OCI-LY7 (cell line): ENCODE data around the gene CLRN3. TPM values are rescaled to one million over a fixed set of nuclear protein-coding genes. Genes with fewer than 3 reads are reported as not detected.

Experiments
- BruUV-seq: library from RNA; stranded (reverse); fragments of 400-500 nt; replicated peaks from 2 replicates; lab custom pipeline; 2021; lab: Mats Ljungman, UMichigan
- CTCF ChIA-PET: fragments of 300-600 bp; sonication (Branson Sonifier 250); formaldehyde crosslinking; loops from one replicate; lab custom pipeline; 2022; ENCODE audit warnings: antibody characterized with exemption; ENCODE audit not compliant: unreplicated experiment; lab: Charles Lee
- POLR2A ChIA-PET: fragments of 300-600 bp; sonication (Branson Sonifier 250); formaldehyde crosslinking; loops from one replicate; lab custom pipeline; 2022; ENCODE audit warnings: antibody characterized with exemption; lab: Charles Lee
- DNase-seq: peaks from one replicate; pipeline ENCODE4 v3.0.0-alpha.2; 2015; ENCODE audit warnings: low spot score
- H2AFZ ChIP-seq: fragments of 200-600 bp; sonication (generic), shearing (Covaris generic); 2 replicates; pipeline ENCODE4 v1.6.1; 2014; ENCODE audit warnings: mild to moderate bottlenecking, antibody characterized with exemption, low read length, moderate library complexity
- H3K27ac ChIP-seq: fragments of 200-600 bp; sonication (generic); 2 replicates; pipeline ENCODE4 v1.5.1; 2014; ENCODE audit warnings: mixed run types, low read depth, mild to moderate bottlenecking, moderate library complexity, low read length, inconsistent platforms; ENCODE audit not compliant: poor library complexity, severe bottlenecking
- H3K36me3 ChIP-seq: fragments of 200-600 bp; sonication (generic); 2 replicates; pipeline ENCODE4 v1.6.1; 2014; ENCODE audit warnings: mild to moderate bottlenecking, antibody characterized with exemption, low read length, moderate library complexity, mixed read lengths; ENCODE audit not compliant: insufficient read depth
- H3K4me1 ChIP-seq: fragments of 200-600 bp; sonication (generic); 2 replicates; pipeline ENCODE4 v1.5.1; 2014; ENCODE audit warnings: mild to moderate bottlenecking, low read length; ENCODE audit not compliant: insufficient read depth, poor library complexity, severe bottlenecking
- H3K4me2 ChIP-seq: fragments of 200-600 bp; sonication (generic); 2 replicates; pipeline ENCODE4 v1.6.1; 2014; ENCODE audit warnings: mild to moderate bottlenecking, low read length
- H3K4me3 ChIP-seq: fragments of 200-600 bp; sonication (generic); 2 replicates; pipeline ENCODE4 v1.5.1; 2014; ENCODE audit warnings: mild to moderate bottlenecking, low read depth, low read length; ENCODE audit not compliant: poor library complexity, severe bottlenecking
- H3K79me2 ChIP-seq: fragments of 200-600 bp; sonication (generic); 2 replicates; pipeline ENCODE4 v1.6.1; 2016; ENCODE audit warnings: low read depth, mild to moderate bottlenecking, low read length, moderate library complexity, mixed read lengths; ENCODE audit not compliant: insufficient read depth
- H3K9me2 ChIP-seq: fragments of 200-600 bp; sonication (generic); 2 replicates; pipeline ENCODE4 v1.6.1; 2016; ENCODE audit warnings: mild to moderate bottlenecking, low read length, mixed read lengths; ENCODE audit not compliant: insufficient read depth
- H3K9me3 ChIP-seq: fragments of 200-600 bp; sonication (generic); 2 replicates; pipeline ENCODE4 v1.6.1; 2014; ENCODE audit warnings: mild to moderate bottlenecking, mixed run types, low read length, mixed read lengths
- H4K20me1 ChIP-seq: fragments of 200-600 bp; sonication (generic); 2 replicates; pipeline ENCODE4 v1.6.1; 2014; ENCODE audit warnings: mild to moderate bottlenecking, antibody characterized with exemption, low read length, moderate library complexity, mixed read lengths; ENCODE audit not compliant: insufficient read depth
- EZH2phosphoT487 ChIP-seq: fragments of 200-600 bp; sonication (generic); IDR thresholded peaks from 2 replicates; pipeline ENCODE4 v1.6.1; 2018; ENCODE audit warnings: low read depth, borderline replicate concordance, mild to moderate bottlenecking, mixed run types, antibody characterized with exemption, low read length, moderate library complexity, mixed read lengths
- intact Hi-C: fragments of 100-400 bp; cut with micrococcal nuclease; formaldehyde crosslinking; loops from one replicate; pipeline ENCODE4 v1.10.0; 2022; ENCODE audit not compliant: unreplicated experiment
- total RNA-seq, 2 experiments: library from RNA; depleted of rRNA in 1 of 2; stranded (reverse); fragments of >200 nt in 1 of 2; shearing (Covaris generic) in 1 of 2; gene quantifications; 2 replicates each; pipeline ENCODE4 v1.2.3, GENCODE V29; 2014 to 2022
- TF ChIP-seq, protein P1 (sequence below): fragments of 200-600 bp; sonication (generic); conservative IDR thresholded peaks from 2 replicates; pipeline ENCODE4 v1.5.1; 2014; ENCODE audit warnings: mild to moderate bottlenecking, antibody characterized with exemption, low read length, moderate library complexity, mixed read lengths

CLRN3 gene
- total RNA-seq, 2 experiments from 2014 or later, result not detected

DNA sequence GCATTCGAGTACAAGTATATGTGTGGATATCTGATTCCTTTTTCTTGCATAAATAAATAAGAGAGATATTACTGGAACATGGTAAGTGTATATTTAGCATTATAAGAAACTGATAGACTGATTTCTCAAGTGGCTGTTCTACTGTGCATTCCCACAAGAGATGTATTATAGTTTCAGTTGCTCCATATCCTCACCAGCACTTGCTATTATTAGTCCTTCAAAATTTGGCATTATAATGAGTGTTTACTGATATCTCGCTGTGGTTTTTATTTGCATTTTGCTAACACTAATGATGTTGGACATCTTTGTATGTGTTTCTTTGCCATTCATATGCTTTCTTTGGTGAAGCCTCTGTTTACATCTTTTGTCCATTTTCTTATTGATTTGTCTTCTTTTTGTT lies 4.4 kb upstream of the CLRN3 start:
- H3K79me2 ChIP-seq, result no peaks in the 10 kb centered on the region
- ChIA-PET CTCF (no interaction called here), POLR2A (no interaction called here)
- no peak for DNase-seq
- no peak overlapping the region for H3K27ac ChIP-seq
- H3K4me2 ChIP-seq, result no peak overlapping the region
- intact Hi-C loops, result no loop called here
- H3K4me3 ChIP-seq, result no peak overlapping the region
- no TSS peak for BruUV-seq
- no peaks in the 10 kb centered on the region for H4K20me1 ChIP-seq
- no peak overlapping the region for H2AFZ ChIP-seq
- H3K9me3 ChIP-seq, result peaks cover 6% of the 10 kb centered on the region; the same call in 1 of the 2 replicates
- H3K36me3 ChIP-seq, result no peaks in the 10 kb centered on the region
- TF ChIP-seq EZH2phosphoT487, result no peak
- TF ChIP-seq, protein P1, sequence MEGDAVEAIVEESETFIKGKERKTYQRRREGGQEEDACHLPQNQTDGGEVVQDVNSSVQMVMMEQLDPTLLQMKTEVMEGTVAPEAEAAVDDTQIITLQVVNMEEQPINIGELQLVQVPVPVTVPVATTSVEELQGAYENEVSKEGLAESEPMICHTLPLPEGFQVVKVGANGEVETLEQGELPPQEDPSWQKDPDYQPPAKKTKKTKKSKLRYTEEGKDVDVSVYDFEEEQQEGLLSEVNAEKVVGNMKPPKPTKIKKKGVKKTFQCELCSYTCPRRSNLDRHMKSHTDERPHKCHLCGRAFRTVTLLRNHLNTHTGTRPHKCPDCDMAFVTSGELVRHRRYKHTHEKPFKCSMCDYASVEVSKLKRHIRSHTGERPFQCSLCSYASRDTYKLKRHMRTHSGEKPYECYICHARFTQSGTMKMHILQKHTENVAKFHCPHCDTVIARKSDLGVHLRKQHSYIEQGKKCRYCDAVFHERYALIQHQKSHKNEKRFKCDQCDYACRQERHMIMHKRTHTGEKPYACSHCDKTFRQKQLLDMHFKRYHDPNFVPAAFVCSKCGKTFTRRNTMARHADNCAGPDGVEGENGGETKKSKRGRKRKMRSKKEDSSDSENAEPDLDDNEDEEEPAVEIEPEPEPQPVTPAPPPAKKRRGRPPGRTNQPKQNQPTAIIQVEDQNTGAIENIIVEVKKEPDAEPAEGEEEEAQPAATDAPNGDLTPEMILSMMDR, result no peak
- H3K4me1 ChIP-seq, result no peaks in the 10 kb centered on the region
- H3K9me2 ChIP-seq, result 0 out of 2 replicates have a peak, but pooled peaks cover 4% of the 10 kb centered on the region

GRCh38 chr10:127896590-127896989 lies 3.8 kb upstream of the CLRN3 start:
- CTCF ChIA-PET, result no interaction called here

DNA sequence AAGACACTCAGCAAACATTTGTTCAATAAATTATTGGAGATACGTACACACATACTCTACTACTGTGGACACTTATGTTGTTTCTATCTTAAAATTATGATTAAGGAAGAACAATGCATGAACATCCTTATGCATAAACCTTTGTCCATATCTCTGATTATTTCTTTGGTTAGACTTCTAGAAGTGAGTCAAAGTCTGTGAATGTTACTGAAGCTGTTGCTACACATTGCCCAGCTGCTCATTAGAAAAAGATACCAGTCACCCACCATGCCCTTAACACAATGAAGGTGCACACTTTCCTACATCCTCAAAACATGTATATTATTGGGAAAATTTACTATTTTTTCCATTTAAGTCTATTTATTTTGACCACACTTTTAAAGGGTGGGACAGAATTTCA lies 1.4 kb upstream of the CLRN3 start:
- H3K27ac ChIP-seq, result no peak overlapping the region
- H3K4me2 ChIP-seq, result no peak overlapping the region
- no peak for DNase-seq
- BruUV-seq, result no TSS peak
- no peak for TF ChIP-seq EZH2phosphoT487
- TF ChIP-seq, protein P1, result no peak
- no peaks in the 10 kb centered on the region for H3K79me2 ChIP-seq
- CTCF ChIA-PET, result no interaction called here
- H2AFZ ChIP-seq, result no peak overlapping the region
- H4K20me1 ChIP-seq, result no peaks in the 10 kb centered on the region
- H3K4me1 ChIP-seq, result no peaks in the 10 kb centered on the region
- peaks cover 6% of the 10 kb centered on the region; the same call in 1 of the 2 replicates for H3K9me3 ChIP-seq
- POLR2A ChIA-PET, result no interaction called here
- H3K9me2 ChIP-seq, result 0 out of 2 replicates have a peak, but pooled peaks cover 4% of the 10 kb centered on the region
- no peak overlapping the region for H3K4me3 ChIP-seq
- intact Hi-C loops, result no loop called here
- no peaks in the 10 kb centered on the region for H3K36me3 ChIP-seq

More at GRCh38 chr10:127896590-127896989, 3.8 kb upstream of the CLRN3 start:
- H3K79me2 ChIP-seq, result no peaks in the 10 kb centered on the region
- no peaks in the 10 kb centered on the region for H4K20me1 ChIP-seq
- H2AFZ ChIP-seq, result no peak overlapping the region
- POLR2A ChIA-PET, result no interaction called here
- DNase-seq, result no peak
- no peaks in the 10 kb centered on the region for H3K36me3 ChIP-seq
- no peak for TF ChIP-seq EZH2phosphoT487
- TF ChIP-seq, protein P1, result no peak
- H3K27ac ChIP-seq, result no peak overlapping the region
- 0 out of 2 replicates have a peak, but pooled peaks cover 4% of the 10 kb centered on the region for H3K9me2 ChIP-seq
- peaks cover 6% of the 10 kb centered on the region; the same call in 1 of the 2 replicates for H3K9me3 ChIP-seq
- H3K4me1 ChIP-seq, result no peaks in the 10 kb centered on the region
- no TSS peak for BruUV-seq
- no peak overlapping the region for H3K4me2 ChIP-seq
- no peak overlapping the region for H3K4me3 ChIP-seq
- intact Hi-C loops, result no loop called here
